HG03095 (cell line): ENCODE measurements around the gene RAD9B.
"Not testable (repeated sequence)": the region's sequence is repeated elsewhere in the genome, so short reads cannot be mapped to it uniquely, and the experiment has no call there.

Experiments used
- ATAC-seq: cut with Tn5 transposase; IDR thresholded peaks from one replicate; pipeline ENCODE4 v1.9.1; 2021; ENCODE audit warnings: moderate library complexity; ENCODE audit not compliant: unreplicated experiment

Gene RAD9B

DNA sequence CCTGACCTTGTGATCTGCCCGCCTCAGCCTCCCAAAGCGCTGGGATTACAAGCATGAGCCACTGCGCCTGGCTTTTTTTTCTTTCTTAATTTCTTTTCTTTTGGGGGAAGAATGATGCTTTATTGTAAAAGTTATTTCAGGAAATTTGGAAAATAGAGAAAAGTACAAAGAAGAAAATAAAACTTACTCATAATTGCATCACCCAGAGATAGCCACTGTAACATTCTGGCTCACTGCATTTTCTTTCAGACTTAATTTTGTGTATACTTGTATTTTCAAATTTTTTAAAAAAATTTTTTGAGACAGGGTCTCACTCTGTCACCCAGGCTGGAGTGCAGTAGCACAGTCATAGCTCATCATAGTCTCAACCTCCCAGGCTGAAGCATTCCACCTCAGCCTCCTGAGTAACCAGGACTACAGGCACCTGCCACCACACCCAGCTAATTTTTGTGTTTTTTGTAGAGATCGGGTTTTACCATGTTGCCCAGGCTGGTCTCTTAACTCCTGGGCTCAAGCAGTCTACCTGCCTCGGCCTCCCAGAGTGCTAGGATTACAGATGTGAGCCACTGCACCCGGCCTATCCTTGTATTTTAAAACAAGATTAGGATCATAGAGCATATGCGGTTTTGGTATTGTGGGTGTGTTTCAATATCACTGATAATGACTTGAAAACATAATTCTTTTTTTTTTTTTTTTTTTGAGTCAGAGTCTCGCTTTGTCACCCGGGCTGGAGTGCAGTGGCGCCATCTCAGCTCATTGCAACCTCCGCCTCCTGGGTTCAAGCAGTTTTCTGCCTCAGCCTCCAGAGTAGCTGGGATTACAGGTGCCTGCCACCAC, 19.0 kb downstream of the RAD9B start:
- not testable (repeated sequence) for ATAC-seq

DNA sequence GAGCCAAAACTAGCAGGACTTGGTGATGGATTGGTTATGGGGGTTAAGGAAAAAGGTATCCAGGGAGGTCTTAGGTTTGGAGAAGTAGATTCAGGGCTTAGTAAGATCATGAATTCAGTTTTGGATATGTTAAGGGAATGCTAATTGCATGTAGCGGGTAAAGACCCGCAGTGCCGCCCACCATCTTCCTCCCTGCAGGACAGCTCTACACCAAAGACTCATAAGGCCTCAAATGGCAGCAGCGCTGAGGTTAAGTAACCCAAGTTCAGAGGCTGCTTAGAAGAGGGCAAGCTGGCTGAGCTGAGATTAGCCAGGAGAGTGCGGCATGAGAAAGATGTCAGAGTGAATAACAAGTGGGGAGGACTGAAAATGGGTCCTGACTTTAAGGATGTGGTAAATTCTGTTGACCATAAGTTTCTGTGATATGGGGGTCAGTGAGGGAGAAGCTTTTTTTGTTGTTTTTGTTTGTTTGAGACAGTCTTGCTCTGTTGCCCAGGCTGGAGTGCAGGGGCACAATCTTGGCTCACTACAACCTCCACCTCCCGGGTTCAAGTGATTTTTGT, 26.2 kb downstream of the RAD9B start:
- ATAC-seq, result no peak

DNA sequence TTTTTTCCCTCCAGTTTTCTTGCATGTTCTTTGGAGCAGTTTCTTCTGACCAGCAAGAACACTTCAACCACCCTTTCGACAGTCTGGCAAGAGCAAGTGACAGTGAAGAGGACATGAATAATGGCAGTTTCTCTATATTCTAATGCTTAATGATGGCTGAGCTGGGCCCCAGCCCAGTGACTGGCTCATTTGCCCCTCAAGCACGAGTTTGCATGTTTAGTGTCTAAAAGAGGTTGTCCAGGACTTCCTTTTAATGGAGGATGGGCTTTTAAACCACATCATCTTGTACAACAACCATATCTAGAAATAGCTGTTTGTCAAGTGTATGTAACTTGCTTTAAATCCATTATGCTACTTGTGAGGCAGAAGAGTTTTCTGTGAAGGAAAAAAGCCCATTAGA, 28.4 kb downstream of the RAD9B start:
- no peak for ATAC-seq

- peak; percentile 82 for ATAC-seq
Measured at GRCh38 chr12:110531741-110532333, 29.7 kb downstream of the RAD9B start.

DNA sequence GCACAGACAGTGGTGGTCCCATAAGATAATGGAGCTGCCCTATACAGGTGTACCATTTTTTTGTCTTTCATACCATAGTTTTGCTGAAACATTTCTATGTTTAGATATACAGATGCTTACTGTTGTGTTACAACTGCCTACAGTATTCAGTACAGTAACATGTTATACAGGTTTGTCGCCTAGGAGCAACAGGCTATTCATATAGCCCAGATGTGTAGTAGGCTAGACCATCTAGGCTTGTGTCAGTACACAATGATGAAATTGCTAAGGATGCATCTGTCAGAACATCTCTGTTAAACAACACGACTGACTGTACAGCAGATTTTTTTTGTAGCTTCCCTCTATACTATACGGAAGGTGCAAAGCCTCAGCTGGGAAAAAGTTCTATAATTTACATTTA, 30.5 kb downstream of the RAD9B start:
- ATAC-seq, result no peak

GRCh38 chr12:110533607-110534006, 31.5 kb downstream of the RAD9B start:
- no peak for ATAC-seq

GRCh38 chr12:110534811-110535210, 32.7 kb downstream of the RAD9B start:
- no peak for ATAC-seq

GRCh38 chr12:110536834-110537604, 34.9 kb downstream of the RAD9B start:
- ATAC-seq, result no peak

DNA sequence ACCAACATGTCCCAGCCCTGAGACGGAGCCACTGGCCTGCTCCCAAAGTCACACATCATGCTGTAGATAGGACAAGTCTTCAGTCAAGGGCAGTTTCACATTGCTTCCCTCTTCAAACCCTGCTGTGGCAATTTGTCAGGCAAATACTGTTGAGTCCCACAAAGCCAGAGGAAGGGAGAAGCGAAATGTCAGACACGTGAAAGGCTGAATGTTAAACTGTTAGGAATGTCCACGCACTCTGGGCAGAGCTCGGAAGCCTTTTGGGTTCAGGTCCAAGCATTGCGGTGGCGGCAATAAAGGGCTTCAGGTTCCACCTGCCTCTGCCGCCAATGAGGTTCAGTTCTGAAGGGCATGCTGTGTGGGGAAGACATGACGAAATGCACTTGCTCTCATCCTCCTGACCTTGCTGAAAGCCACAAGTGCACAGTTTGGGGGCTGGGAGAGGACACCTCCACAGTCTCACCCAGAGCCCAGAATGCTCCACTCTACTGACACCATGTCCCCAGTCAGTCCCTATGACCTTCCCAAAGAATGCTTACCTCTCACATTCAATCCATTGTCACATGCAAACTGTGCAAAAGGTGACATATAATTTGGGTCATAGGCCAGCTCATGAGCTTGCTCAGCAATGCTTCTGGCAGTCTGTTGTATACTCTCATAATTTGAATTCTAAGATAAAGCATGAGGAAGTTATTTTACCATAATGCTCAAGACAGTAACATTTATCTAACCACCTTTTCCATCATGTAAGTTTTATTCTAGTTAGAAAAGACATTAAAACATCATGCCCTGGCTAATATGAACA, 35.7 kb downstream of the RAD9B start:
- no peak for ATAC-seq

DNA sequence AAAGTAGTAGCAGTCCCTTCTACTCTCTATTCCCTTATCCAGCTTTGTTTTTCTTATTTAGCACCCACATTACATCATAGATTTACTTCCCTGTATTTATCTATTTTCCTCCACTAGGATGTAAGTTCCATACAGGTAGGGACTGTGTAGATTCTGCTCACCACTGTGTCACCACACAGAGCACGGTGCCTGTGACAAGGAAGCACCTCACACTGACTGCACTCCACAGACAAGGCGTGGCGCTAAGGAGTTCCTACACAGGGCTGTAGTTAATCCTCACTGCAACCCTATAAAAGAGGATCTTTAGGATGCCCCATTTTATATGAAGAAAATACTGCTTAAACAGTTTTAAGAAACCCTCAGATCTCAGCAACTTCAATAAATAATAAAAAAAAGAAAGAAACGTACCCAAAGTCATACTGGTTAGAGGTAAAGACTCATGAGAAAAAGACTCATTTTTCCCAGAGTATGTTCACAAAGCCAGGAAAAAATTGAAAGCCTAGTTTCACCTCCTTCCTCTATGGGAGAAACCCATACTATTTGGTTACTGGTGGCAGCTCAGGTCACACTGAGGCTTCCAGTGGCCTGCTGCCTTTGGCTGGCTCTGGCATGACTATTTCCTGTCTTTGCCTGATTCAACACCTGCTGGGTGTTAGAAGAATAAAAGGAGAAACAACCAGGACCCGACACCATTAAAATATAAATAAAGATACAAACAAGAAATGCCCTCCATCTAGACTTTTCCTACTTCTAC, 36.9 kb downstream of the RAD9B start:
- no peak for ATAC-seq

DNA sequence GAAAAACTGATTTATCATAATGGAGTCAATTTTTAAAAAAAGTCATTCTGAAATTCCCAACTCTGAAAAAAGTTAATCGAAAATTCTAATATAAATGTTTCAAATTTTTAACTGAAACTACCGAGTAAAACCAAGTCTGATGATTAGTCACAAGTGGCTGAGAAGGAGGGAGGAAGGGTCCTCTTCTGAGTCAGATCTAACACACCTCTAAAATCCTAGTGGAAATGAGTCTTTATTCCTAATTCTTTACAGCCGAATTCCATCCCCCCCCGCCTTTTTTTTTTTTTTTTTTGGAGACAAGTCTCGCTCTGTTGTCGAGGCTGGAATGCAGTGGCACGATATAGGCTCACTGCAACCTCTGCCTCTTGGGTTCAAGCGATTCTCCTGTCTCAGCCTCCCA, 37.9 kb downstream of the RAD9B start:
- no peak for ATAC-seq

DNA sequence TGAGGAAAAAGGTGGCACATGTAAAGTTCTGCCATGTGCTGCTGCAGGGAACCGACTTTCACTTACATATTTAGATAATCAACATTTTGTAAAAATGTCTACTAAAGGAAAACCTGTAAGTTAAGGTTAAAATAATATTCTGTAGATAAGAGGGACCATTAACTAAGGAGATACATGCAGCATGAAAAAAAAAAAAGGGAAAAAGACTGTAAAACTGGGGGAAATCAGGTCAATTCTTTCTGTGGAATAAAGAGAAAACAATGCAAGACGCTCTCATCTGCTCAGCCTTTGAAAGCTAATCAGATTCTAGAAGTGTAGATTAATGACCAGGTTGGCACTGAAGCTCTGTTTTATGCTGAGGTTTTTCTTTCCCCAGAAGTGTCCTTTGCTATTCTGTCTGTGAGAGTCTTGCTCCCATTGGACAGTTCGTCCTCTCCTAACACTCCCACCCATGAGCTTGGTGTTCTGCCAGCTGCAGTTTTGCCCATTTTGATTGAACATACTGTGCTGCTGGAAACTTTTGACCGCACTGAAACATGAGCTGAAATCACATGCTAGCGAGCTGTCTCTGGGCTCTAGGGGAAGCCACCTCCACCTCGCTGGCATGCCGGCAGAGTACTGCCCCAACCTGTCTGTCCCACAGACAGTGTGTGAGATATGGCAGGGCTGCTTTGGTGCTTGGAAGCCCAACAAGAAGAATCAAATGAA, 41.3 kb downstream of the RAD9B start:
- ATAC-seq, result no peak

- ATAC-seq, result no peak
Measured at GRCh38 chr12:110543965-110544364, 41.8 kb downstream of the RAD9B start.

GRCh38 chr12:110545259-110545658, 43.1 kb downstream of the RAD9B start:
- not testable (repeated sequence) for ATAC-seq

- ATAC-seq, result no peak
Measured at GRCh38 chr12:110545812-110546211, 43.7 kb downstream of the RAD9B start.

- no peak for ATAC-seq
Measured at GRCh38 chr12:110546339-110546738, 44.2 kb downstream of the RAD9B start.

DNA sequence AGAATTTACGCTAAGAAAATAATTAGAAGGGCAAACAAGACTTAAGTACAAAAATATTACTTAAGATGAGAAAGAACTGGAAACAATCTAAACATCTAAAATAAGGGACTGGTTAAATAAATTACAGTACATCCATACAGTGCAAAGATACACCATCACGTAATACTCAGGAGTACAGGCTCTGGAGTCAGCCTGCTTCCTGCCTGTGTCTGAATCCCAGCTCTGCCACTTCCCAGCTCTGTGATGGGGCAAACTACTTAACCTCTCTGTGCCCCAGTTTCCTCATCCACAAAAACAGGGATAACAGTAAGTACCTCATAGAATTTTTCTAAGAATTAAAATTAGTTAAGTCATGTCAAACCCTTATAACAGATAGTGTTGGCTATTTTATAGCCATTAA, 45.0 kb downstream of the RAD9B start:
- ATAC-seq, result no peak

DNA sequence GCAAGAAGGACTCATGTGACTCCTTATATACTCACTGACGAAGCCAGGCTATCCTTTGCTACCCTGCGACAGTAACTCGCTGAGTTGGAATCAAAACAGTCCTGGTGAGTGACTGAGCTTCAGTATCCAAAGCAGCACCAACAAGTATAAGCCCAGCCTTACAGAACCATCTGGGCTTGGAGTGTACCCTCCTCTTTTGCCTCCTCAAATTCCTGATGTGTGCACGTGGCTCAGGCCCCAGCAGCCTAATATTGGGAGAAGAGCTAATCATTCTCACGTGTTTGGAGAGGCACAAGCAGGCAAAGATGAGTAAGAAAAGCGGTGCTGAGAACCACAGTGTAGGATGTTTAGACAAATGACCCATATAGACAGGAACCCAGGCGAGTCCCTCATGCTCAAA, 46.5 kb downstream of the RAD9B start:
- no peak for ATAC-seq

- ATAC-seq, result no peak
Measured at GRCh38 chr12:110549716-110550115, 47.6 kb downstream of the RAD9B start.
